Measurements from ENCODE around the gene PODNL1.

GRCh38 chr19:13881692-13882418 is 56.4 kb downstream of the PODNL1 start:
- no peak for TF ChIP-seq POLR2A (IDR thresholded peaks at IDR 0.05; ENCODE audit: low read depth, low read length)
- no peak for TF ChIP-seq POLR2AphosphoS5 (IDR thresholded peaks at IDR 0.05; ENCODE audit: low read depth, low read length)
- TF ChIP-seq POU2F2 (IDR thresholded peaks at IDR 0.05; ENCODE audit: low read depth, low read length) = no peak
- no peak for TF ChIP-seq TAF1 (IDR thresholded peaks at IDR 0.05; ENCODE audit: low read depth, low read length)

Data from GM12891 (cell line).